D721Med (cell line): Measurements from ENCODE around the gene HBQ1.

Experiments
- DNase-seq: peaks from one replicate; pipeline ENCODE4 v3.0.0; 2011; ENCODE audit warnings: low spot score; ENCODE audit not compliant: insufficient read length
- FAIRE-seq: peaks from 2 replicates; lab custom pipeline; 2011; peaks lifted over from hg19 to GRCh38; lab: Jason Lieb, UNC
- TF ChIP-seq, protein P1 (sequence below): IDR thresholded peaks from 2 replicates; pipeline ENCODE4 v1.5.1; 2012; ENCODE audit warnings: mild to moderate bottlenecking, control low read depth; ENCODE audit not compliant: insufficient read depth; ENCODE audit errors: missing control alignments

The HBQ1 gene

DNA sequence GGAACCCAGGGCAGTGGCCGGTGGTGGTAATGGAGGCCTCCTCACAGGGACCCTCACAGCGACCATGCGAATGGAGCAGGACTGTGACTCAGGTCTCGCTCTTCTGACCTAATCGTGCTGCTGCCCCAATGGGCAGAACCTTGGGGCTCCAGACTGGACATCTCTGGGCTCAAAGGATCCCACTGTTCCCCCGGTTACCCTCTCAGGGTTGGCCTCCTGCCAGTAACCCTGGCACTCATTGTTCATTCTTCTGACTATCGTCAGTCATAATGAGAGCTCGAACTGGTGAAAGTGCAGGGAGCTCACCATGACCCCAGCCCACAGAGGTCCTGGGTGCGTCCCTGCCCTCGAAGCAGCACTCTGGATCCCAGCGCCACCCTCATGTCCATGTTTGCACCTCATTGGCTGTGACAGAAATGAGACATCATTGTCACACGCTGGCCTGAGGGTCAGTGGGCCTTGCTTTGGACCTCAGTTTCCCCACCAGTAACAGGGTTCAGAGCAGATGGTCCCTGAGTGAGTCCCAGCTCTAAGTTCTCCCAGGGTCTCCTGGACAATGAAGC lies 37.8 kb upstream of the HBQ1 start:
- no peak for DNase-seq
- no peak for FAIRE-seq
- TF ChIP-seq, protein P1, sequence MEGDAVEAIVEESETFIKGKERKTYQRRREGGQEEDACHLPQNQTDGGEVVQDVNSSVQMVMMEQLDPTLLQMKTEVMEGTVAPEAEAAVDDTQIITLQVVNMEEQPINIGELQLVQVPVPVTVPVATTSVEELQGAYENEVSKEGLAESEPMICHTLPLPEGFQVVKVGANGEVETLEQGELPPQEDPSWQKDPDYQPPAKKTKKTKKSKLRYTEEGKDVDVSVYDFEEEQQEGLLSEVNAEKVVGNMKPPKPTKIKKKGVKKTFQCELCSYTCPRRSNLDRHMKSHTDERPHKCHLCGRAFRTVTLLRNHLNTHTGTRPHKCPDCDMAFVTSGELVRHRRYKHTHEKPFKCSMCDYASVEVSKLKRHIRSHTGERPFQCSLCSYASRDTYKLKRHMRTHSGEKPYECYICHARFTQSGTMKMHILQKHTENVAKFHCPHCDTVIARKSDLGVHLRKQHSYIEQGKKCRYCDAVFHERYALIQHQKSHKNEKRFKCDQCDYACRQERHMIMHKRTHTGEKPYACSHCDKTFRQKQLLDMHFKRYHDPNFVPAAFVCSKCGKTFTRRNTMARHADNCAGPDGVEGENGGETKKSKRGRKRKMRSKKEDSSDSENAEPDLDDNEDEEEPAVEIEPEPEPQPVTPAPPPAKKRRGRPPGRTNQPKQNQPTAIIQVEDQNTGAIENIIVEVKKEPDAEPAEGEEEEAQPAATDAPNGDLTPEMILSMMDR, result no peak

DNA sequence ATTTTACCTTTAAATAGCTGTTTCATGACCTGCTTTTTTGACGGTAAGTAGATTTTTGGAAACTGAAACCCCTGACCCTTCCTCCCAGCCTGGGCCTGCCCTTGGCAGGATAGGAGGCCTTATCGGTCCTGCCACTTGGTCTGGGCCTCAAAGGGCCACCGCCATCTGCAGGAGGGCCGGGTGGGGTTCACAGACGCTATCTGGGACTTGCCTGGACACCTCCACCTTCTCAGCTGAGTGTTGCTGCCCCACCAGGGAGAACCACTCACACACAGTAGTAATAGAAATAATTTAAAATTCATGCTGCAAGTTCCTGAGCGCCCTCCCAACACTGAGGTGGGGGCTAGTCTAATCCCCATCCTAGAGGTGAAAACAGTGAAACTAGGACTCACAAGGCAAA lies 37.2 kb upstream of the HBQ1 start:
- TF ChIP-seq, protein P1, result no peak
- FAIRE-seq, result no peak
- DNase-seq, result no peak

DNA sequence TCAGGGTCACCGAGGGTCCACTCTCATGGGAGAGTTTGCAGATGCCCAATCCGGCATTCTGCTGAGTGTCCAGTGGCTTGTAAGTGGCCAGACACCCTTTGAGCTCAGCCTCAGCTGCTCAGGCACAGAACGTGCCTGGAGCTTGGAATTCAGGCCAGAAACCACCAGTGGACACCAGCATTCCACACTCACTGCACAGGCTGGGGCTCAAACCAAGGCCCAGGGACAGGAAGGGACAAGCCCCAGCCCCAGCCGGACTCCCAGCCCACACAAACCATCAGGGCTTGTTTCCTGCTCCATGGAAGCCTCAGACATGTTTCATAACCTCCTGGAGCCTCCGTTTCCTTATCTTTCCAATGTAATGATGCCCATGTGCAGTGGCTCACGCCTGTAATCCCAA lies 36.8 kb upstream of the HBQ1 start:
- TF ChIP-seq, protein P1, result no peak
- FAIRE-seq, result no peak
- DNase-seq, result no peak

DNA sequence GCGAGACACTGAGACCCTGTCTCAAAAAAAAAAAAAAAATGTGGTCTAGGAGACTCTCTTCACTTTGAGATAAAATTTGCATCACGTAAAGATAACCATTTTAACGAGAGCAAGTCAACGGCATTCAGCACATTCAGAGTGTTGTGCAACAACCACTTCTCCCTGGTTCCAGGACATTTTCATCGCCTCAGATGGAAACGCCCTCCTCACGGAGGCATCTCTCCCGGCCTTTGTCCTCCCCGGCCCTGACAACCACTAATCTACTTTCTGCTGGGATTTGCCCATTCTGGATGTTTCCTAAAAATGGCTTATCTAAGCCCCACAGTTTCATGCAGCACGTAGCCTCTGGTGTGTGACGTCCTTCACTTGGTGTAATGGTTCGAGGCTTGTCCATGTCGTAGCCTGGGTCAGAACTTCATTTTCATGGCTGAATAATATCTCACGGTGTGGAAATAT lies 35.4 kb upstream of the HBQ1 start:
- FAIRE-seq, result no peak

DNA sequence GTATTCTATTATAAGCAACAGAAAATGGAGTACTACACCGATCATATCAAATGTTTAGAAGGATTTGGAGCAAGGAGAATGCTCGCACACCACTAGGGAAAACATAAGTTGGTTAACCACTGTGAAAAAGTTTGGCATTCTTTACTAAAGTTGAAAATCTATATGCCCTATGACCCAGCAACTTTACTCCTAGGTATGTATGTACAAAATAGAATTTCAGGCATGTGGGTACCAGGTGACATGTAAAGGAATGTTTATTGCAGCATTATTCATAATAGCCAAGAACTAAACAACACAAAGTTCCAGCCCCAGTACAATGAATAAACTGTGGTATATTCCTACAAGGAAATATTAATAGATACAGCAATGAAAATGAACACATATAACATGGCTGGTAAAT lies 33.6 kb upstream of the HBQ1 start:
- DNase-seq, result no peak
- TF ChIP-seq, protein P1, result no peak
- no peak for FAIRE-seq

More for the DNA sequence above, 35.4 kb upstream of the HBQ1 start:
- DNase-seq, result no peak
- TF ChIP-seq, protein P1, result no peak

DNA sequence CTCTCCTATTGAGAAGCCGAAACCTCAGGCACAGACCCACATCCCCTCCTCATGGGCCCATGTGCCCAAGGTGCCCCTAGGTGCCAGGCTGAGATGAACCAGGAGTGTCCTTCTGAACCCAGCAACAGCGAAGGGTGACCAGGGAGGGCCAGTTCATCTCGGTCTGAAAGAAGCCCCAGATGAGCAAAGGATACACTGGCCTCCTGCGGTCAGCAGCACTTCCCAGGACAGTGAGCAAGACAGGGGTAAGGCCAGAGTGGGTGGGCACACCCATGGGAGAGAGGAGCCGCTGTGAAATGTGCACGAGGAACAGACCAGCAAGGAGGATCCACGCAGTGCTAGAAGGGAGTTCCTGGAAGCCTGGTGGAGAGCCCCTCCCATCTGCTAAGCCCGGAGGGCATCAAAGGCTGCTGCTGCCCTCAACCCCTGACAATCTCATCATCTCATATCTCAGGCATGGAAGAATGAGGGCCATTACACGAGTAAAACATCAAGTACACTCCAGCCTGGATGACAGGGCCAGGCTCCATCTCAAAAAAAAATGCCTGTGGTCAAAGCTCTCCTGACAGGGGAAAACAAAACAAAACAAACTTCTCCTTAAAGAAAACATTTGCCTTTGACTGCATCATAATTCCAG lies 31.1 kb upstream of the HBQ1 start:
- FAIRE-seq, result no peak
- TF ChIP-seq, protein P1, result no peak
- DNase-seq, result no peak
